Lower leg skin (tissue), 4 donors: ENCODE results near the gene ATXN7L3. TPM values are rescaled to one million over a fixed set of nuclear protein-coding genes. Genes with fewer than 3 reads are reported as not detected.
"Not testable (repeated sequence)": the region's sequence is repeated elsewhere in the genome, so short reads cannot be mapped to it uniquely, and the experiment has no call there.

Source experiments
- DNase-seq, 2 donors: peaks; one replicate each; pipeline ENCODE4 v3.0.0-alpha.2; 2019; ENCODE audit warnings: low spot score in 2 of 2
- H3K4me3 ChIP-seq: fragments of 200-600 bp; sonication (generic); 2 replicates; pipeline ENCODE4 v1.5.1; 2017; ENCODE audit warnings: mild to moderate bottlenecking, low read depth; ENCODE audit not compliant: poor library complexity, severe bottlenecking
- POLR2A ChIP-seq, 2 donors: fragments of 450-650 bp; IDR thresholded peaks; one replicate each; pipeline ENCODE4 v1.6.1; 2016 to 2017; ENCODE audit warnings: antibody characterized with exemption in 2 of 2, mild to moderate bottlenecking in 1 of 2, moderate library complexity in 1 of 2
- WGBS, 2 donors: methylation state at CpG; one replicate each; pipeline ENCODE4 v1.1.5; 2018; 5-methylcytosine and 5-hydroxymethylcytosine counted together
- intact Hi-C: fragments of 100-400 bp; cut with DNase I; formaldehyde crosslinking; loops from one replicate; pipeline ENCODE4 v1.15.0; 2023; ENCODE audit warnings: low total_unique reads
- microRNA-seq, 2 donors: library from miRNA; unstranded; fragments of <30 nt; microRNA quantifications; one replicate each; pipeline ENCODE4, GENCODE V29; 2016; ENCODE audit warnings: borderline replicate concordance in 2 of 2, borderline number of aligned reads in 1 of 2
- total RNA-seq, 4 donors: library from RNA; depleted of rRNA; stranded (reverse); fragments of >200 nt; gene quantifications; one replicate each; pipeline ENCODE4 v1.1.0, GENCODE V29; 2016
- TF ChIP-seq, protein P1 (sequence below), 3 donors: fragments of 450-650 bp; IDR thresholded peaks; one replicate each; pipeline ENCODE4 v1.5.1; 2016; ENCODE audit warnings: antibody characterized with exemption in 3 of 3, mild to moderate bottlenecking in 3 of 3, moderate library complexity in 2 of 3

Gene ATXN7L3
- total RNA-seq, 4 donors from 2014 or later, result 62.4 to 77.9 (median 67.8) TPM

GRCh38 chr17:44144966-44145739 lies 54.5 kb downstream of the ATXN7L3 start:
- no peak for DNase-seq
- WGBS, 2 donors, result 91 to 92% methylated on average over 7 of the region's 7 CpGs
- intact Hi-C loops, result no loop called here
- TF ChIP-seq, protein P1, sequence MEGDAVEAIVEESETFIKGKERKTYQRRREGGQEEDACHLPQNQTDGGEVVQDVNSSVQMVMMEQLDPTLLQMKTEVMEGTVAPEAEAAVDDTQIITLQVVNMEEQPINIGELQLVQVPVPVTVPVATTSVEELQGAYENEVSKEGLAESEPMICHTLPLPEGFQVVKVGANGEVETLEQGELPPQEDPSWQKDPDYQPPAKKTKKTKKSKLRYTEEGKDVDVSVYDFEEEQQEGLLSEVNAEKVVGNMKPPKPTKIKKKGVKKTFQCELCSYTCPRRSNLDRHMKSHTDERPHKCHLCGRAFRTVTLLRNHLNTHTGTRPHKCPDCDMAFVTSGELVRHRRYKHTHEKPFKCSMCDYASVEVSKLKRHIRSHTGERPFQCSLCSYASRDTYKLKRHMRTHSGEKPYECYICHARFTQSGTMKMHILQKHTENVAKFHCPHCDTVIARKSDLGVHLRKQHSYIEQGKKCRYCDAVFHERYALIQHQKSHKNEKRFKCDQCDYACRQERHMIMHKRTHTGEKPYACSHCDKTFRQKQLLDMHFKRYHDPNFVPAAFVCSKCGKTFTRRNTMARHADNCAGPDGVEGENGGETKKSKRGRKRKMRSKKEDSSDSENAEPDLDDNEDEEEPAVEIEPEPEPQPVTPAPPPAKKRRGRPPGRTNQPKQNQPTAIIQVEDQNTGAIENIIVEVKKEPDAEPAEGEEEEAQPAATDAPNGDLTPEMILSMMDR (IDR thresholded peaks at IDR 0.05), result no peak
- TF ChIP-seq POLR2A (IDR thresholded peaks at IDR 0.05), result no peak
- H3K4me3 ChIP-seq, result no peak overlapping the region

GRCh38 chr17:44143921-44144320 lies 55.8 kb downstream of the ATXN7L3 start:
- H3K4me3 ChIP-seq, intact Hi-C loops, DNase-seq: not testable (repeated sequence)
- WGBS, 2 donors, result 91 to 92% methylated on average over 8 of the region's 8 CpGs

Small RNAs within 50 kb of the gene (microRNA-seq; reads per million reads assigned to microRNA genes)
- 0 reads per million in 2 donors for gene MIR6782

Other genes with a start within 250 kb of the ATXN7L3 start
- not detected for gene PYY, start 245.9 kb downstream of the ATXN7L3 start, total RNA-seq
- gene NAGS, start 195.3 kb downstream of the ATXN7L3 start, total RNA-seq, result 1 to 10 TPM; 3.2 to 4.9 (median 3.6) TPM
- gene TMEM101, start 184.9 kb downstream of the ATXN7L3 start, total RNA-seq, result 10 to 100 TPM; 28.4 to 48.0 (median 41.2) TPM
- 10 to 100 TPM; 15.0 to 31.7 (median 19.0) TPM for gene LSM12, start 133.2 kb downstream of the ATXN7L3 start, total RNA-seq
- 10 to 100 TPM; 10.9 to 14.8 (median 12.1) TPM for gene G6PC3, start 129.1 kb downstream of the ATXN7L3 start, total RNA-seq
- 100 to 1,000 TPM; 179 to 208 (median 190) TPM for gene HDAC5, start 76.2 kb downstream of the ATXN7L3 start, total RNA-seq
- 1 to 10 TPM in 3 of 4 donors, under 1 TPM in 1; 0.97 to 4.3 (median 1.5) TPM for gene HROB, start 58.0 kb downstream of the ATXN7L3 start, total RNA-seq
- 1 to 10 TPM in 1 of 4 donors, not detected in 3; 1.1 TPM for gene ASB16, start 29.2 kb downstream of the ATXN7L3 start, total RNA-seq
- gene TMUB2, start 12.9 kb downstream of the ATXN7L3 start, total RNA-seq, result 10 to 100 TPM; 23.4 to 44.5 (median 34.8) TPM
- 10 to 100 TPM; 62.4 to 70.8 (median 65.7) TPM for gene UBTF, start 19.8 kb upstream of the ATXN7L3 start, total RNA-seq
- 1 to 10 TPM in 1 of 4 donors, not detected in 3; 2.4 TPM for gene SLC4A1, start 68.3 kb upstream of the ATXN7L3 start, total RNA-seq
- 10 to 100 TPM; 12.6 to 29.5 (median 17.1) TPM for gene RUNDC3A, start 108.7 kb upstream of the ATXN7L3 start, total RNA-seq
- 100 to 1,000 TPM in 1 of 4 donors, 10 to 100 TPM in 3; 73.4 to 113 (median 90.0) TPM for gene SLC25A39, start 124.9 kb upstream of the ATXN7L3 start, total RNA-seq
- gene GRN, start 145.4 kb upstream of the ATXN7L3 start, total RNA-seq, result 100 to 1,000 TPM; 272 to 295 (median 283) TPM
- 1 to 10 TPM in 3 of 4 donors, under 1 TPM in 1; 0.95 to 2.8 (median 2.4) TPM for gene FAM171A2, start 164.0 kb upstream of the ATXN7L3 start, total RNA-seq
- under 1 TPM in 2 of 4 donors, not detected in 2; 0.10 to 0.30 TPM for gene ITGA2B, start 189.8 kb upstream of the ATXN7L3 start, total RNA-seq